Cardiac muscle cell (in vitro differentiated cells and primary cell): ENCODE measurements around the gene PSORS1C2. TPM values are rescaled to one million over a fixed set of nuclear protein-coding genes. Genes with fewer than 3 reads are reported as not detected.
A peak's percentile ranks its signal among the peaks of the same experiment; 100 is the strongest.

Source experiments
- DNase-seq, 2 donors: peaks; one replicate each; pipeline versions ENCODE4 v3.0.0 to v3.0.0-alpha.2; 2010 to 2017; ENCODE audit warnings: low read depth in 1 of 2, low spot score in 1 of 2
- H3K27ac ChIP-seq: fragments of 200-600 bp; sonication (generic); 2 replicates; pipeline ENCODE4 v1.5.1; 2016
- H3K27me3 ChIP-seq: fragments of 200-600 bp; sonication (generic); 2 replicates; pipeline ENCODE4 v1.6.0; 2016; ENCODE audit warnings: control low read depth
- H3K36me3 ChIP-seq: fragments of 200-600 bp; sonication (generic); 2 replicates; pipeline ENCODE4 v1.5.1; 2016; ENCODE audit warnings: control low read depth
- H3K4me1 ChIP-seq: fragments of 200-600 bp; sonication (generic); 2 replicates; pipeline ENCODE4 v1.8.1; 2017; ENCODE audit warnings: low read depth, mild to moderate bottlenecking, mixed run types
- H3K4me3 ChIP-seq: fragments of 200-600 bp; sonication (generic); 2 replicates; pipeline ENCODE4 v1.5.1; 2016; ENCODE audit warnings: mild to moderate bottlenecking
- H3K9me3 ChIP-seq: fragments of 200-600 bp; sonication (generic); 2 replicates; pipeline ENCODE4 v1.5.1; 2017; ENCODE audit warnings: low read depth, mild to moderate bottlenecking, control low read depth
- polyA plus RNA-seq: library from polyadenylated mRNA; unstranded; fragments of >200 nt; fragmentation: Nextera tagmentation; extraction: Ambion mirVana; gene quantifications from 2 replicates; pipeline ENCODE4 v1.2.1, GENCODE V29; 2016
- total RNA-seq: library from RNA; depleted of rRNA; stranded (reverse); fragments of >200 nt; gene quantifications from 2 replicates; pipeline ENCODE4 v1.2.3, GENCODE V29; 2016
- TF ChIP-seq, protein P1 (sequence below): IDR thresholded peaks from 2 replicates; pipeline ENCODE4 v1.5.1; 2012; ENCODE audit warnings: low read depth, mild to moderate bottlenecking, low read length

PSORS1C2 gene
- total and polyA plus RNA-seq, 2 experiments from 2014 or later, result not detected

DNA sequence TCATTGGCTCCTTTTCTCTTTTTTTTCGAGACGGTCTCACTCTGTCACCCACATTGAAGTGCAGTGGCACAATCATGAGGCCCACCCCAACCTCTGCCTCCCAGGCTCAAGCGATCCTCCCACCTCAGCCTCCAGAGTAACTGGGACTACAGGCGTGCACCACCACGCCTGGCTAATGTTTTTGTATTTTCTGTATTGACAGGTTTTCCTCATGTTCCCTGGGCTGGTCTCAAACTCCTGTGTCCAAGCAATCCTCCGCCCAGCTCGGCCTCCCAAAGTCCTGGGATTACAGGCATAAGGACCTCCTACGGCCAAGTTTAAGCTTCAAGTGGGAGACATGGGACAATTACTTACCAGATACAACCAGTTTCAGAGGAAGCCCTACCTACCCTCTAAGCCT is 41.0 kb upstream of the PSORS1C2 start:
- Histone ChIP-seq H3K27me3 (no peaks in the 10 kb centered on the region), H3K4me3 (no peak overlapping the region), H3K4me1 (no peaks in the 10 kb centered on the region), H3K36me3 (no peaks in the 10 kb centered on the region), H3K9me3 (no peaks in the 10 kb centered on the region), H3K27ac (no peak overlapping the region)
- TF ChIP-seq, protein P1, sequence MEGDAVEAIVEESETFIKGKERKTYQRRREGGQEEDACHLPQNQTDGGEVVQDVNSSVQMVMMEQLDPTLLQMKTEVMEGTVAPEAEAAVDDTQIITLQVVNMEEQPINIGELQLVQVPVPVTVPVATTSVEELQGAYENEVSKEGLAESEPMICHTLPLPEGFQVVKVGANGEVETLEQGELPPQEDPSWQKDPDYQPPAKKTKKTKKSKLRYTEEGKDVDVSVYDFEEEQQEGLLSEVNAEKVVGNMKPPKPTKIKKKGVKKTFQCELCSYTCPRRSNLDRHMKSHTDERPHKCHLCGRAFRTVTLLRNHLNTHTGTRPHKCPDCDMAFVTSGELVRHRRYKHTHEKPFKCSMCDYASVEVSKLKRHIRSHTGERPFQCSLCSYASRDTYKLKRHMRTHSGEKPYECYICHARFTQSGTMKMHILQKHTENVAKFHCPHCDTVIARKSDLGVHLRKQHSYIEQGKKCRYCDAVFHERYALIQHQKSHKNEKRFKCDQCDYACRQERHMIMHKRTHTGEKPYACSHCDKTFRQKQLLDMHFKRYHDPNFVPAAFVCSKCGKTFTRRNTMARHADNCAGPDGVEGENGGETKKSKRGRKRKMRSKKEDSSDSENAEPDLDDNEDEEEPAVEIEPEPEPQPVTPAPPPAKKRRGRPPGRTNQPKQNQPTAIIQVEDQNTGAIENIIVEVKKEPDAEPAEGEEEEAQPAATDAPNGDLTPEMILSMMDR, result no peak
- DNase-seq, result no peak

DNA sequence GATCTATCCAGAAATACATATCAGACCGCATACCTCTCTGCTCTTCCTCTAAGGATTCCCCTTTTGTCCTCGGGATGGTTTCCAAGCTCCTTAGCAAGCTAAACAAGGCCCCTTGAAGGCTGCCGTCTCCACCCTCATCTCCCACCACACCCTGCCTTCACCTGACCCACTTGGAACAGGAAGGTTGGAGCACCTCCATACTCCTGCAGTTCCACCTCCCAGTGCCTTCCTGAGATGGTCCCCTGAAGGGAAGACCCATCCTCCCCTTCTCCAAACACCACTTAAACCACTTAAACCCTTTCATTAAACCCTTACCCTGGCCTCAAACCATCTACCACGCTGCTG is 40.1 kb upstream of the PSORS1C2 start:
- H3K27me3 ChIP-seq, result no peaks in the 10 kb centered on the region
- no peaks in the 10 kb centered on the region for H3K4me1 ChIP-seq
- no peaks in the 10 kb centered on the region for H3K9me3 ChIP-seq
- H3K36me3 ChIP-seq, result no peaks in the 10 kb centered on the region
- no peak overlapping the region for H3K27ac ChIP-seq
- TF ChIP-seq, protein P1, result no peak
- no peak overlapping the region for H3K4me3 ChIP-seq
- no peak for DNase-seq

DNA sequence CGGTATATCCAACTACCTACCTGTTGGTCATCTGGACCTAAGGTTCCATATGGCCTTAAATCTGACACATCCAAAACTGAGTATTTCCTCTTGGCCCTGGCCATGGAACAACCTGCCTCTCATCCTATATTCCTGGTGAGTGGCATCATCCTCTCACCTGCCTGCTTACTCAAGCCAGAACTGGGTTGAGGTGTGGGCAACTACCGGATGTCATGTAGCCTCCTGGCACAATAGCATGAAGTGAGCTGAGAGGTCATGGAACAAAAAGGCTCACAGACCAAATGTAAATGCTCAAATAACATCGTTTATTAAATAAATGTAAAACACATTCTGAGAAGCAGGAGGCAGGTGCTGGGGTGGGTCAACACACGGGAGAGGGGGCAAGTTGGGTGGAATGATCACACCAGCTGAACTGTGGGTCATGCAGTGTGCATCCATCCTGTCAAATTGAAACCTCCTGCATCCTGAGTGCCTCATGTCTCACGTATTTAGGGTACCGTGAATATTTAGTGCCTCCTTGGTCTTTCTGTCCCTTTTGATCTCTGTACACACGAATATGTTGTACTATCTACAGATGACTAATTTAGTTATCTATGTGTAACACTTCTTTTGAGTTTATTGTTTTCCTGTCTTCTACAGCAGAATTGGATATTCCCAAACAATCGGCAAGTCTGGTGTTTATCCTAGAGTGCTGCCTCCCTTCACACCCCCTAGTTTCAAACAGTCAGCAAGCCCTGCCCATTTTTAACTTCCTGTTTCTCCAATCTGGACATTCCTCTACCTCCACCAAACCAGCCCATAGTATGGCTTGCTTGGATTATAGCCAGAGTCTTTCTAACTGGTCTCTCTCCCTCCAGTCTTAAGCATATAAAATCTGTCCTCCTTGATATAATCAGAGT is 39.5 kb upstream of the PSORS1C2 start:
- peak in 1 of 2 donors; percentile 57 for DNase-seq
- no peaks in the 10 kb centered on the region for H3K27me3 ChIP-seq
- no peaks in the 10 kb centered on the region for H3K36me3 ChIP-seq
- H3K4me1 ChIP-seq, result no peaks in the 10 kb centered on the region
- TF ChIP-seq, protein P1, result no peak
- H3K27ac ChIP-seq, result no peak overlapping the region
- H3K4me3 ChIP-seq, result no peak overlapping the region
- no peaks in the 10 kb centered on the region for H3K9me3 ChIP-seq

DNA sequence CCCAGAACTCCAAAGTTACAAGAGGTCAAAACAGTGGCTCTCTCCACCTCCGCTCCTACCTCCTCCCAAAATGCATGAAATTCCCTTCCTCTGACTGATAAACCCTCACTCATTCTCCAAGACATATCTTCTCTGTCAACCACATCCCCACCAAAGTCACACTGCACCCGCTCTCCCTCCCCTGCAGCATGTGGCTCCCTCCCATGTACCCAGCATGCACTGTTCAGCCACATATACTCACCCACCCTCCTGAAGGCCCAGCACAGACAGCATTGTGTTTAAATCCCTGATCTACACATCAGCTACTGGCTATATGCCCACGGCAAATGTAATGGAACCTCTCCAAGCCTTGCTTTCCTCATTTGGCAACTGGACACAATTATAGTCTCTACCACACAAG is 37.1 kb upstream of the PSORS1C2 start:
- no peak overlapping the region for H3K4me3 ChIP-seq
- H3K27me3 ChIP-seq, result no peaks in the 10 kb centered on the region
- TF ChIP-seq, protein P1, result no peak
- no peaks in the 10 kb centered on the region for H3K4me1 ChIP-seq
- peak in 1 of 2 donors; percentile 69 for DNase-seq
- H3K27ac ChIP-seq, result no peak overlapping the region
- no peaks in the 10 kb centered on the region for H3K9me3 ChIP-seq
- H3K36me3 ChIP-seq, result no peaks in the 10 kb centered on the region

DNA sequence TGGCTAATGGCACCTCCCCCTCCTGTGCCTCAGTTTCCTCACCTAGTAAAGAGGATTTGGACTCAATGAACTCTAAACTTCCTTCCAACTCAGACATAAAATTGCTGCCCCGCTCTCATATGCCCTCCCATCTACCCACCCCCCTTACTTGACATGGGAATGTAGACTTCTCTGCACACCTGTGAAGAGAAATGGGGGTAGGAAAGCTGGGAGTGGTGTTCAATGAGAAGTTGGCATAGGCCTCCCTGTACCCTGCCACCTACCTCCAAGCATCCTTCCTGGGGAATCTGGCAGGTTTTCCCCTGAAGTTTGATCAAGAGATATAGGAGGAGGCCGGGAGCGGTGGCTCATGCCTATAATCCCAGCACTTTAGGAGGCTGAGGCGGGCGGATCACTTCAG is 35.5 kb upstream of the PSORS1C2 start:
- no peaks in the 10 kb centered on the region for H3K4me1 ChIP-seq
- H3K27me3 ChIP-seq, result peaks cover 11% of the 10 kb centered on the region
- H3K27ac ChIP-seq, result no peak overlapping the region
- H3K36me3 ChIP-seq, result no peaks in the 10 kb centered on the region
- H3K4me3 ChIP-seq, result no peak overlapping the region
- DNase-seq, result no peak
- TF ChIP-seq, protein P1, result no peak
- no peaks in the 10 kb centered on the region for H3K9me3 ChIP-seq
